ENCODE results near the gene FBXL16.

Gene FBXL16

GRCh38 chr16:734208-734980, 28.8 kb upstream of the FBXL16 start:
- no peak for FAIRE-seq

- FAIRE-seq: no peak
These were observed 28.0 kb upstream of the FBXL16 start for GRCh38 chr16:733382-734207.

GRCh38 chr16:732936-733335, 27.3 kb upstream of the FBXL16 start:
- FAIRE-seq: no peak

GRCh38 chr16:732332-732731, 26.7 kb upstream of the FBXL16 start:
- no peak for FAIRE-seq

- FAIRE-seq: no peak
These were observed 25.3 kb upstream of the FBXL16 start for GRCh38 chr16:730666-731509.

- FAIRE-seq: no peak
These were observed 24.4 kb upstream of the FBXL16 start for GRCh38 chr16:729768-730665.

- no peak for FAIRE-seq
These were observed 23.5 kb upstream of the FBXL16 start for GRCh38 chr16:728890-729744.

- FAIRE-seq: no peak
These were observed 22.7 kb upstream of the FBXL16 start for GRCh38 chr16:728131-728889.

- no peak for FAIRE-seq
These were observed 21.8 kb upstream of the FBXL16 start for GRCh38 chr16:727291-727977.

- FAIRE-seq: no peak
These were observed 21.1 kb upstream of the FBXL16 start, which contains the start of the genes CCDC78 and HAGHL for GRCh38 chr16:726438-727290. CCDC78 (minus strand) TSS chr16:726443; CDS start chr16:726367, 76 bp downstream. HAGHL (plus strand) TSS chr16:727106; CDS start chr16:727510, 404 bp downstream.

GRCh38 chr16:726188-726437, 20.5 kb upstream of the FBXL16 start:
- no peak for FAIRE-seq

GRCh38 chr16:725463-726187, 20.0 kb upstream of the FBXL16 start:
- no peak for FAIRE-seq

GRCh38 chr16:725041-725376, 19.4 kb upstream of the FBXL16 start:
- FAIRE-seq: no peak

GRCh38 chr16:724188-725040, 18.8 kb upstream of the FBXL16 start:
- FAIRE-seq: no peak

GRCh38 chr16:723695-724094, 18.1 kb upstream of the FBXL16 start:
- FAIRE-seq: no peak

- FAIRE-seq: no peak
These were observed 17.4 kb upstream of the FBXL16 start for GRCh38 chr16:722835-723633.

Data from islet of Langerhans (tissue), 1 donor.